A673 (cell line): ENCODE data around the gene PGAP1.

ENCODE experiments used
- CTCF ChIP-seq: fragments of 300-800, 200-600 bp; sonication (generic); conservative IDR thresholded peaks from 2 replicates; pipeline ENCODE4 v1.5.1; 2017; ENCODE audit warnings: low read depth, mild to moderate bottlenecking, antibody characterized with exemption, low read length, moderate library complexity, mixed read lengths
- EZH2 ChIP-seq: fragments of 200-600 bp; sonication (generic); IDR thresholded peaks from 2 replicates; pipeline ENCODE4 v1.6.1; 2017; ENCODE audit warnings: borderline replicate concordance, low read depth, mild to moderate bottlenecking, mixed read lengths, antibody characterized with exemption, low read length; ENCODE audit not compliant: poor library complexity, severe bottlenecking

DNA sequence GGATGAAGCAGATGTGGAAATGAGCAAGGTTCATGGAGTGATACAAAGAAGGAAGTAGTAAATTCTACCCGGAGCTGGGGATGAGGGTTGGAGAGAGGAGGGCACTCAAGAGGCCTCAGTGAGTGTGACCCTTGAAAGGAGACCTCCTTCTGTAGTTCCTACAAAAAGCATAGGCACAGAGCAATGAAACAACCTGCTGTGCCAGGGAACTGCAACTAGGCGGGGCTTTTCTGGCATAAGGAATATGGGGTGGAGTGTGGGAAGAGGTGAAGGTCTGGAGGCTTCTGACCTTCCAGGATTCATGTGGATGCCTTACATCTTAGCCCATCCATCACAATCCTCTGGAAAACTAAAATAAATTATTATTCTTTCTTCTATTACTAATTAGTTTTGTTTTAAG is 25.5 kb upstream of the PGAP1 start:
- TF ChIP-seq CTCF (no peak), EZH2 (no peak)
